ENCODE data around the gene PLLP. TPM values are rescaled to one million over a fixed set of nuclear protein-coding genes. Genes with fewer than 3 reads are reported as not detected.

The PLLP gene
- total and polyA plus RNA-seq, 7 experiments from 2014 or later, result 0.36 to 26.0 (median 8.0) TPM

- Mint-ChIP-seq H3K9me3 (no peaks in the 10 kb centered on the region), H3K27me3 (no peaks in the 10 kb centered on the region), H3K36me3 (peaks cover 26 to 59% (median 44%) of the 10 kb centered on the region in 5 donors), H3K4me1 (peaks cover 0 to 7% (median 0%) of the 10 kb centered on the region in 7 donors), H3K27ac (no peak overlapping the region), H3K4me3 (no peak overlapping the region)
- Histone ChIP-seq H3K4me3 (ENCODE audit: low read length) (no peak overlapping the region), H3K9me3 (ENCODE audit: control insufficient read depth in 2 of 3, low read length in 3 of 3) (no peaks in the 10 kb centered on the region), H3K27ac (ENCODE audit: low read depth, low read length) (no peak overlapping the region), H3K4me1 (ENCODE audit: control insufficient read depth in 2 of 2, insufficient read depth in 2 of 2, low read length in 2 of 2) (no peaks in the 10 kb centered on the region), H3K36me3 (ENCODE audit: control insufficient read depth in 2 of 3, insufficient read depth in 3 of 3, low read length in 3 of 3) (peaks cover 36 to 85% (median 36%) of the 10 kb centered on the region in 3 experiments), H3K27me3 (ENCODE audit: control insufficient read depth in 2 of 2, insufficient read depth in 2 of 2, low read length in 2 of 2) (no peaks in the 10 kb centered on the region)
- POLR2A ChIA-PET, result no interaction called here
- intact Hi-C loops (cut with micrococcal nuclease), result no loop called here
- CTCF ChIA-PET, result no interaction called here
- ATAC-seq, result no peak
- no peak for DNase-seq
Observed at GRCh38 chr16:57231821-57232350, 52.6 kb downstream of the PLLP start.

- CTCF ChIA-PET, result no interaction called here
- peaks cover 20 to 56% (median 35%) of the 10 kb centered on the region in 5 donors for H3K36me3 Mint-ChIP-seq
Observed at GRCh38 chr16:57229079-57229478, 55.4 kb downstream of the PLLP start.

GRCh38 chr16:57226701-57227621 lies 57.5 kb downstream of the PLLP start:
- H3K27me3 Mint-ChIP-seq, result no peaks in the 10 kb centered on the region
- Histone ChIP-seq H3K27me3 (ENCODE audit: control insufficient read depth in 2 of 2, insufficient read depth in 2 of 2, low read length in 2 of 2) (no peaks in the 10 kb centered on the region), H3K4me3 (ENCODE audit: low read length) (no peak overlapping the region), H3K4me1 (ENCODE audit: control insufficient read depth in 2 of 2, insufficient read depth in 2 of 2, low read length in 2 of 2) (no peaks in the 10 kb centered on the region), H3K9me3 (ENCODE audit: control insufficient read depth in 2 of 3, low read length in 3 of 3) (no peaks in the 10 kb centered on the region), H3K36me3 (ENCODE audit: control insufficient read depth in 2 of 3, insufficient read depth in 3 of 3, low read length in 3 of 3) (peaks cover 26 to 87% (median 30%) of the 10 kb centered on the region in 3 experiments), H3K27ac (ENCODE audit: low read depth, low read length) (no peak overlapping the region)
- ChIA-PET POLR2A (no interaction called here), CTCF (no interaction called here)
- no peaks in the 10 kb centered on the region for H3K4me1 Mint-ChIP-seq
- peaks cover 15 to 58% (median 29%) of the 10 kb centered on the region in 5 donors for H3K36me3 Mint-ChIP-seq
- ATAC-seq (no peak), DNase-seq (no peak)
- H3K27ac Mint-ChIP-seq, result peak overlapping the region in 1 of 9 donors; percentile 12
- intact Hi-C loops (cut with micrococcal nuclease), result no loop called here
- H3K9me3 Mint-ChIP-seq, result no peaks in the 10 kb centered on the region
- H3K4me3 Mint-ChIP-seq, result no peak overlapping the region

More at GRCh38 chr16:57229079-57229478, 55.4 kb downstream of the PLLP start:
- Histone ChIP-seq H3K9me3 (ENCODE audit: control insufficient read depth in 2 of 3, low read length in 3 of 3) (no peaks in the 10 kb centered on the region), H3K27me3 (ENCODE audit: control insufficient read depth in 2 of 2, insufficient read depth in 2 of 2, low read length in 2 of 2) (no peaks in the 10 kb centered on the region), H3K4me3 (ENCODE audit: low read length) (no peak overlapping the region), H3K4me1 (ENCODE audit: control insufficient read depth in 2 of 2, insufficient read depth in 2 of 2, low read length in 2 of 2) (no peaks in the 10 kb centered on the region), H3K36me3 (ENCODE audit: control insufficient read depth in 2 of 3, insufficient read depth in 3 of 3, low read length in 3 of 3) (peaks cover 31 to 89% (median 32%) of the 10 kb centered on the region in 3 experiments), H3K27ac (ENCODE audit: low read depth, low read length) (no peak overlapping the region)
- no peak for DNase-seq
- Mint-ChIP-seq H3K4me3 (no peak overlapping the region), H3K27me3 (no peaks in the 10 kb centered on the region), H3K9me3 (no peaks in the 10 kb centered on the region), H3K27ac (no peak overlapping the region), H3K4me1 (peaks cover 0 to 4% (median 0%) of the 10 kb centered on the region in 7 donors)
- intact Hi-C loops (cut with micrococcal nuclease), result no loop called here
- POLR2A ChIA-PET, result interaction anchor here (1.3 kb wide), 1 partner anchor 17 kb away, joined by 4 read pairs; the partner anchor contains the start of gene ARL2BP
- no peak for ATAC-seq

GRCh38 chr16:57225978-57226377 lies 58.5 kb downstream of the PLLP start:
- Histone ChIP-seq H3K9me3 (ENCODE audit: control insufficient read depth in 2 of 3, low read length in 3 of 3) (no peaks in the 10 kb centered on the region), H3K36me3 (ENCODE audit: control insufficient read depth in 2 of 3, insufficient read depth in 3 of 3, low read length in 3 of 3) (peaks cover 23 to 87% (median 26%) of the 10 kb centered on the region in 3 experiments), H3K27me3 (ENCODE audit: control insufficient read depth in 2 of 2, insufficient read depth in 2 of 2, low read length in 2 of 2) (no peaks in the 10 kb centered on the region), H3K27ac (ENCODE audit: low read depth, low read length) (no peak overlapping the region), H3K4me1 (ENCODE audit: control insufficient read depth in 2 of 2, insufficient read depth in 2 of 2, low read length in 2 of 2) (no peaks in the 10 kb centered on the region), H3K4me3 (ENCODE audit: low read length) (no peak overlapping the region)
- ChIA-PET CTCF (no interaction called here), POLR2A (no interaction called here)
- Mint-ChIP-seq H3K27ac (no peak overlapping the region), H3K9me3 (no peaks in the 10 kb centered on the region), H3K36me3 (peaks cover 17 to 60% (median 32%) of the 10 kb centered on the region in 5 donors), H3K27me3 (no peaks in the 10 kb centered on the region), H3K4me1 (no peaks in the 10 kb centered on the region), H3K4me3 (no peak overlapping the region)
- intact Hi-C loops (cut with micrococcal nuclease), result no loop called here
- ATAC-seq (no peak), DNase-seq (no peak)

- CTCF ChIA-PET, result interaction anchor here (0.9 kb wide), 1 partner anchor 11 kb away, joined by 3 read pairs; no protein-coding TSS in a partner anchor
- ATAC-seq (no peak), DNase-seq (no peak)
- intact Hi-C loops (cut with micrococcal nuclease), result no loop called here
- POLR2A ChIA-PET, result interaction anchor here (0.5 to 0.8 kb wide), 2 partner anchors 39 to 65 kb away, joined by 3 to 4 read pairs; partner anchors contain the start of gene RSPRY1
- Histone ChIP-seq H3K36me3 (ENCODE audit: control insufficient read depth in 2 of 3, insufficient read depth in 3 of 3, low read length in 3 of 3) (peaks cover 16 to 83% (median 28%) of the 10 kb centered on the region in 3 experiments), H3K4me1 (ENCODE audit: control insufficient read depth in 2 of 2, insufficient read depth in 2 of 2, low read length in 2 of 2) (no peaks in the 10 kb centered on the region), H3K4me3 (ENCODE audit: low read length) (no peak overlapping the region), H3K9me3 (ENCODE audit: control insufficient read depth in 2 of 3, low read length in 3 of 3) (no peaks in the 10 kb centered on the region), H3K27ac (ENCODE audit: low read depth, low read length) (no peak overlapping the region), H3K27me3 (ENCODE audit: control insufficient read depth in 2 of 2, insufficient read depth in 2 of 2, low read length in 2 of 2) (no peaks in the 10 kb centered on the region)
- H3K4me1 Mint-ChIP-seq, result peaks cover 0 to 5% (median 0%) of the 10 kb centered on the region in 7 donors
- H3K27me3 Mint-ChIP-seq, result no peaks in the 10 kb centered on the region
- H3K27ac Mint-ChIP-seq, result no peak overlapping the region
- H3K4me3 Mint-ChIP-seq, result no peak overlapping the region
- H3K9me3 Mint-ChIP-seq, result peaks cover 0 to 2% (median 0%) of the 10 kb centered on the region in 11 donors
- H3K36me3 Mint-ChIP-seq, result peaks cover 23 to 62% (median 36%) of the 10 kb centered on the region in 5 donors
Observed at GRCh38 chr16:57224651-57225335, 59.7 kb downstream of the PLLP start.

- H3K4me3 Mint-ChIP-seq, result no peak overlapping the region
- ChIA-PET POLR2A (interaction anchor here (1.7 kb wide), 1 partner anchor 10 kb away, joined by 3 read pairs; no protein-coding TSS in a partner anchor), CTCF (interaction anchor here (0.6 to 1.4 kb wide), 3 partner anchors 40 to 296 kb away, joined by 3 to 4 read pairs (median 3); no protein-coding TSS in a partner anchor)
- H3K4me1 Mint-ChIP-seq, result peaks cover 0 to 9% (median 0%) of the 10 kb centered on the region in 7 donors
- H3K36me3 Mint-ChIP-seq, result peaks cover 35 to 78% (median 51%) of the 10 kb centered on the region in 5 donors
- Histone ChIP-seq H3K36me3 (ENCODE audit: control insufficient read depth in 2 of 3, insufficient read depth in 3 of 3, low read length in 3 of 3) (peaks cover 16 to 80% (median 27%) of the 10 kb centered on the region in 3 experiments), H3K27me3 (ENCODE audit: control insufficient read depth in 2 of 2, insufficient read depth in 2 of 2, low read length in 2 of 2) (no peaks in the 10 kb centered on the region), H3K4me3 (ENCODE audit: low read length) (no peak overlapping the region), H3K9me3 (ENCODE audit: control insufficient read depth in 2 of 3, low read length in 3 of 3) (no peaks in the 10 kb centered on the region), H3K4me1 (ENCODE audit: control insufficient read depth in 2 of 2, insufficient read depth in 2 of 2, low read length in 2 of 2) (no peaks in the 10 kb centered on the region), H3K27ac (ENCODE audit: low read depth, low read length) (no peak overlapping the region)
- no peak for DNase-seq
- peak overlapping the region in 1 of 9 donors; percentile 1 for H3K27ac Mint-ChIP-seq
- no peaks in the 10 kb centered on the region for H3K27me3 Mint-ChIP-seq
- intact Hi-C loops (cut with micrococcal nuclease), result no loop called here
- ATAC-seq, result no peak
- peaks cover 0 to 14% (median 5%) of the 10 kb centered on the region in 11 donors for H3K9me3 Mint-ChIP-seq
Observed at GRCh38 chr16:57223057-57223456, 61.4 kb downstream of the PLLP start.
